Prostate gland (tissue), 2 donors: ENCODE measurements around the gene FAM229A.

ENCODE experiments used
- CTCF ChIP-seq, 4 experiments: fragments of 200-600 bp in 2 of 4; fragments of 450-650 bp in 2 of 4; sonication (generic) in 2 of 4; IDR thresholded peaks; 1 replicate in 3 of 4; 2 replicates in 1 of 4; pipeline ENCODE4 v1.5.1; 2016 to 2019; ENCODE audit warnings: antibody characterized with exemption in 4 of 4, mild to moderate bottlenecking in 2 of 4, moderate library complexity in 2 of 4
- POLR2AphosphoS5 ChIP-seq: sonication (generic); formaldehyde crosslinking; IDR thresholded peaks from one replicate; pipeline ENCODE4 v1.6.1; 2017; ENCODE audit warnings: antibody characterized with exemption

DNA sequence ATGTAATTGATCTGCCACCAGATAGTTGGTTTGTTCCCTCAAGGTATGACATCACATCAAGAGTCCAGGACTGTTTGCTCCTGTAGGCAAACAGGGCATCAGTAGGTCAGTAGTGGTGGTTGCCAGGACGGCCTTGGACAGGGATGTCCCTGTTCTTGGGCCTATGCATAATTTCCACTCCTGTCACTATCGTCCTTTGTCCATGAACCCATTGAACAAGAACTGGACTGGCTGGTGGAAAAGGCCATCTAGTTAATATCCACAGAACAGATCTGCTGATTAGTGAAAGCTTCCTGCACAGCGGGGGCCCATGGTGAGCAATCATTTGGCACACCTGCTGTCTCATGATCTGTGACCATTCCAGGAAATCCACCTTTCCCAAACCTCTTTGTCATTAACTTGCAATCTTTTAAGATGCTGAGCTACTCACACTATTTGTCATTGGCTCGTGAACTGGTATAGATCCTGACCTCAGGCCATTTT is 44.4 kb upstream of the FAM229A start:
- TF ChIP-seq CTCF (IDR thresholded peaks at IDR 0.05) = no peak
- TF ChIP-seq POLR2AphosphoS5 = no peak
